Endothelial cell of umbilical vein (primary cell): ENCODE data around the gene PEAK3. TPM values are rescaled to one million over a fixed set of nuclear protein-coding genes. Genes with fewer than 3 reads are reported as not detected.

Experiments
- BruUV-seq: library from RNA; stranded (reverse); fragments of 400-500 nt; replicated peaks from 2 replicates; lab custom pipeline; 2021; lab: Mats Ljungman, UMichigan
- CTCF ChIA-PET: fragments of 300-600, 350-600 bp; sonication (Branson Sonifier 250); formaldehyde crosslinking; loops from one replicate; lab custom pipeline; 2021; ENCODE audit warnings: antibody characterized with exemption, inconsistent platforms; lab: Charles Lee
- POLR2A ChIA-PET: fragments of 300-600, 350-600 bp; sonication (Branson Sonifier 250); formaldehyde crosslinking; loops from one replicate; lab custom pipeline; 2021; ENCODE audit warnings: antibody characterized with exemption, inconsistent platforms; lab: Charles Lee
- DNase-seq: peaks from one replicate; pipeline ENCODE4 v3.0.0-alpha.2; 2011; ENCODE audit warnings: low read depth, low spot score
- FAIRE-seq: peaks from 2 replicates; lab custom pipeline; 2011; peaks lifted over from hg19 to GRCh38; lab: Jason Lieb, UNC
- H2AFZ ChIP-seq: 2 replicates; pipeline ENCODE4 v1.6.0; 2012; ENCODE audit warnings: low read depth, low read length, control low read depth, inconsistent platforms
- H3K27ac ChIP-seq: 2 replicates; pipeline ENCODE4 v1.5.1; 2011; ENCODE audit warnings: low read depth, mild to moderate bottlenecking, control low read depth, low read length, moderate library complexity; ENCODE audit not compliant: insufficient read depth
- H3K27me3 ChIP-seq, 2 experiments: 2 replicates each; pipeline versions ENCODE4 v1.6.0 to v1.6.1; 2011; ENCODE audit warnings: low read length in 2 of 2, mixed read lengths in 1 of 2; ENCODE audit not compliant: control insufficient read depth in 2 of 2, insufficient read depth in 2 of 2
- H3K36me3 ChIP-seq, 2 experiments: 2 replicates in 1 of 2; 3 replicates in 1 of 2; pipeline ENCODE4 v1.5.1; 2011; ENCODE audit warnings: low read length in 2 of 2, mild to moderate bottlenecking in 1 of 2, moderate library complexity in 1 of 2; ENCODE audit not compliant: control insufficient read depth in 2 of 2, insufficient read depth in 2 of 2; ENCODE audit errors: extremely low read depth in 1 of 2
- H3K4me1 ChIP-seq: 3 replicates; pipeline ENCODE4 v1.5.1; 2011; ENCODE audit warnings: mild to moderate bottlenecking, low read length; ENCODE audit not compliant: control insufficient read depth, insufficient read depth; ENCODE audit errors: extremely low read depth
- H3K4me2 ChIP-seq: 2 replicates; pipeline ENCODE4 v1.6.1; 2011; ENCODE audit warnings: low read length, control low read depth, mixed read lengths; ENCODE audit not compliant: insufficient read depth
- H3K4me3 ChIP-seq, 3 experiments: fragments of 200-600 bp in 1 of 3; sonication (generic), shearing (Covaris generic) in 1 of 3; replicated peaks in 1 of 3; 2 replicates each; pipeline ENCODE4 v1.5.1; 2011 to 2016; ENCODE audit warnings: control low read depth in 3 of 3, low read length in 3 of 3, mild to moderate bottlenecking in 2 of 3, inconsistent platforms in 1 of 3, low read depth in 1 of 3, moderate library complexity in 1 of 3; ENCODE audit not compliant: insufficient read depth in 1 of 3
- H3K79me2 ChIP-seq: 2 replicates; pipeline ENCODE4 v1.6.0; 2012; ENCODE audit warnings: low read length, inconsistent platforms; ENCODE audit not compliant: control insufficient read depth, insufficient read depth
- H3K9ac ChIP-seq: replicated peaks from 2 replicates; pipeline ENCODE3; 2011; ENCODE audit warnings: low read length, control low read depth; ENCODE audit not compliant: insufficient read depth; ENCODE audit errors: extremely low read depth
- H3K9me1 ChIP-seq: replicated peaks from 3 replicates; pipeline ENCODE4 v1.6.0; 2011; ENCODE audit warnings: mild to moderate bottlenecking, low read length; ENCODE audit not compliant: control insufficient read depth, insufficient read depth; ENCODE audit errors: extremely low read depth
- H3K9me3 ChIP-seq: replicated peaks from 2 replicates; pipeline ENCODE4 v1.5.1; 2012; ENCODE audit warnings: low read length, inconsistent platforms; ENCODE audit not compliant: control insufficient read depth, insufficient read depth
- H4K20me1 ChIP-seq: replicated peaks from 2 replicates; pipeline ENCODE3; 2011; ENCODE audit warnings: mild to moderate bottlenecking, low read length; ENCODE audit not compliant: control insufficient read depth, insufficient read depth; ENCODE audit errors: extremely low read depth
- EZH2 ChIP-seq: IDR thresholded peaks from 2 replicates; pipeline ENCODE4 v1.6.1; 2012; ENCODE audit warnings: borderline replicate concordance, low read depth, mild to moderate bottlenecking, moderate library complexity, low read length, inconsistent platforms; ENCODE audit not compliant: severe bottlenecking
- FOS ChIP-seq: IDR thresholded peaks from 2 replicates; pipeline ENCODE4 v1.6.1; 2011; ENCODE audit warnings: mild to moderate bottlenecking, low read length, moderate library complexity, borderline replicate concordance; ENCODE audit not compliant: insufficient read depth
- GATA2 ChIP-seq: IDR thresholded peaks from 2 replicates; pipeline ENCODE4 v1.7.0; 2011; ENCODE audit warnings: low read depth, mild to moderate bottlenecking, moderate library complexity, mixed read lengths, low read length; ENCODE audit not compliant: insufficient read length, insufficient read depth
- JUN ChIP-seq: IDR thresholded peaks from 2 replicates; pipeline ENCODE4 v1.6.1; 2011; ENCODE audit warnings: borderline replicate concordance, low read depth; ENCODE audit not compliant: insufficient read length, insufficient read depth
- MYC ChIP-seq: IDR thresholded peaks from one replicate; pipeline ENCODE4 v1.6.1; 2011; ENCODE audit warnings: mild to moderate bottlenecking, low read depth, low read length
- POLR2A ChIP-seq: IDR thresholded peaks from 2 replicates; pipeline ENCODE4 v1.6.1; 2012; ENCODE audit warnings: low read depth, mild to moderate bottlenecking, control low read depth, low read length
- POLR2AphosphoS5 ChIP-seq: IDR thresholded peaks from 2 replicates; pipeline ENCODE4 v1.6.1; 2012; ENCODE audit warnings: low read depth, mild to moderate bottlenecking, control low read depth, low read length, moderate library complexity; ENCODE audit not compliant: insufficient read depth
- dilution Hi-C: fragments of 300-500 bp; cut with MboI; formaldehyde crosslinking; loops from one replicate; pipeline ENCODE4 v1.15.0; 2019; ENCODE audit warnings: low sequenced_read_pairs; ENCODE audit not compliant: extremely low pct_ligation_motif_present
- intact Hi-C: fragments of 100-400 bp; cut with micrococcal nuclease; formaldehyde crosslinking; loops from one replicate; pipeline ENCODE4 v1.10.0; 2022
- polyA plus RNA-seq, 4 experiments: library from polyadenylated mRNA; depleted of rRNA in 3 of 4; stranded (reverse) in 3 of 4; unstranded in 1 of 4; fragments of >200 nt; gene quantifications; 2 replicates each; pipeline versions ENCODE4 v1.2.1 to v1.2.3, GENCODE V29; 2011 to 2012; ENCODE audit warnings: missing spikeins in 1 of 4
- total RNA-seq: library from RNA; stranded (reverse); gene quantifications from 2 replicates; pipeline ENCODE4 v1.2.3, GENCODE V29; 2021
- TF ChIP-seq, protein P1 (sequence below), 2 donors: IDR thresholded peaks; 1 replicate in 1 of 2; 2 replicates in 1 of 2; pipeline ENCODE4 v1.5.1; 2011; ENCODE audit warnings: low read length in 2 of 2, mild to moderate bottlenecking in 2 of 2, moderate library complexity in 2 of 2, control low read depth in 1 of 2, inconsistent platforms in 1 of 2, low read depth in 1 of 2; ENCODE audit not compliant: insufficient read depth in 1 of 2; ENCODE audit errors: extremely low read depth in 1 of 2
- TF ChIP-seq, protein P2 (sequence below): IDR thresholded peaks from 2 replicates; pipeline ENCODE4 v1.6.1; 2011; ENCODE audit not compliant: insufficient read depth, insufficient read length

The PEAK3 gene
- total and polyA plus RNA-seq, 2 donors (not counting 3 experiments of a cell fraction or from before 2014, with no cell fraction given) = 0.03 TPM; not detected in 1

DNA sequence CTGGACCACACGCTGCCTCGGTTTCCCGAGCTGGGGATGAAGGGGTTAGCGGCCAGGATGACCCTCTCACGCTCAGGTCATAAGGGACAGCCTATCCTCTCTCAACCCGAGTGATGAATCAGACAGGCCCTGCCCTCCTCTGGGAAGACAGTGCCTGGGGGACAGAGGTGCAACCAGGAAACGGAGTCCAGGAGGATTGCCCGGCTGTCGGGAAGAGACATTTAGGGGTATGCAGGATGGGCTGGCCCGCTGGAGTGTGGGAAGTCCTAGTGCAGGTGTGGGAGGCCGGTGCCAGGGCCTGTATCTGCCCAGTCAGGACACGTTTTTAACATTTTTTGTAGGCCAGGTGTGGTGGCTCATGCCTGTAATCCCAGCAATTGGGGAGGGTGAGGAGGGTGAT lies 38.1 kb upstream of the PEAK3 start:
- Histone ChIP-seq H3K9me1 (no peaks in the 10 kb centered on the region), H3K9ac (no peak overlapping the region), H4K20me1 (no peaks in the 10 kb centered on the region), H3K4me3 (no peak overlapping the region), H3K27me3 (peaks cover 0 to 2% of the 10 kb centered on the region in 2 experiments), H3K79me2 (peaks cover 4% of the 10 kb centered on the region), H2AFZ (no peak overlapping the region), H3K27ac (no peak overlapping the region), H3K4me2 (no peak overlapping the region), H3K4me1 (no peaks in the 10 kb centered on the region), H3K36me3 (peaks cover 0 to 13% of the 10 kb centered on the region in 2 experiments), H3K9me3 (no peaks in the 10 kb centered on the region)
- no peak for TF ChIP-seq EZH2
- TF ChIP-seq, protein P1, sequence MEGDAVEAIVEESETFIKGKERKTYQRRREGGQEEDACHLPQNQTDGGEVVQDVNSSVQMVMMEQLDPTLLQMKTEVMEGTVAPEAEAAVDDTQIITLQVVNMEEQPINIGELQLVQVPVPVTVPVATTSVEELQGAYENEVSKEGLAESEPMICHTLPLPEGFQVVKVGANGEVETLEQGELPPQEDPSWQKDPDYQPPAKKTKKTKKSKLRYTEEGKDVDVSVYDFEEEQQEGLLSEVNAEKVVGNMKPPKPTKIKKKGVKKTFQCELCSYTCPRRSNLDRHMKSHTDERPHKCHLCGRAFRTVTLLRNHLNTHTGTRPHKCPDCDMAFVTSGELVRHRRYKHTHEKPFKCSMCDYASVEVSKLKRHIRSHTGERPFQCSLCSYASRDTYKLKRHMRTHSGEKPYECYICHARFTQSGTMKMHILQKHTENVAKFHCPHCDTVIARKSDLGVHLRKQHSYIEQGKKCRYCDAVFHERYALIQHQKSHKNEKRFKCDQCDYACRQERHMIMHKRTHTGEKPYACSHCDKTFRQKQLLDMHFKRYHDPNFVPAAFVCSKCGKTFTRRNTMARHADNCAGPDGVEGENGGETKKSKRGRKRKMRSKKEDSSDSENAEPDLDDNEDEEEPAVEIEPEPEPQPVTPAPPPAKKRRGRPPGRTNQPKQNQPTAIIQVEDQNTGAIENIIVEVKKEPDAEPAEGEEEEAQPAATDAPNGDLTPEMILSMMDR (IDR thresholded peaks at IDR 0.05; ENCODE audit: extremely low read depth in 1 of 2, insufficient read depth in 1 of 2, low read depth in 1 of 2, low read length in 2 of 2) = no peak
- no TSS peak for BruUV-seq
- no peak for FAIRE-seq
- ChIA-PET CTCF (no interaction called here), POLR2A (no interaction called here)
- intact Hi-C loops = no loop called here
- no peak for DNase-seq
- dilution Hi-C loops = no loop called here

DNA sequence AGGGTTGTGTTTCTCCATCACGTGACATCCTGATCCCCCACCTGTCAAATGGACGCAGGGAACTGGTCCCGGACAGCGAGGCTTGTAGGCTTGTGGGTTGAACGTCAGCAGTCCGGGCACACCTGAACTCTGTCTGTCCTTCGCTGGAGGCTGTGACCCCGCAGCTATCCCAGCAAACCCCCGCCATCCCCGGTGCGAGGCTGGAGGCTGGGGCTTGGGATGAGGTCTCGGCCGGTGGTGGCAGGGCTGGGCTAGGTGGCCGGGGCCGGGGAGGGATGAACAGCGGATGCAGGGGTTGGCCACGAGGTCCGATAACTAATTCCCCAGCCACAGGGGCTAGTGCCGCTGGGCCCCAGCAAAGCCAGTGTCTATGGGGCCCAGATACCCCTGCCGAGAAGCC lies 37.6 kb upstream of the PEAK3 start:
- Histone ChIP-seq H3K9ac (no peak overlapping the region), H4K20me1 (no peaks in the 10 kb centered on the region), H3K4me3 (no peak overlapping the region), H3K4me2 (no peak overlapping the region), H3K4me1 (no peaks in the 10 kb centered on the region), H3K9me3 (peaks cover 2% of the 10 kb centered on the region), H3K9me1 (no peaks in the 10 kb centered on the region), H3K36me3 (peaks cover 0 to 10% of the 10 kb centered on the region in 2 experiments), H3K79me2 (peaks cover under 1% of the 10 kb centered on the region), H2AFZ (no peak overlapping the region), H3K27ac (no peak overlapping the region), H3K27me3 (peaks cover 0 to 5% of the 10 kb centered on the region in 2 experiments)
- POLR2A ChIA-PET = no interaction called here
- FAIRE-seq = no peak
- CTCF ChIA-PET = no interaction called here
- DNase-seq = no peak
- intact Hi-C loops = loop anchor here (10.0 kb wide), 1 partner anchor 385 kb away; no protein-coding TSS in a partner anchor
- no peak for TF ChIP-seq FOS
- TF ChIP-seq POLR2A = no peak
- no peak for TF ChIP-seq POLR2AphosphoS5
- no peak for TF ChIP-seq EZH2
- TF ChIP-seq, protein P1 (IDR thresholded peaks at IDR 0.05; ENCODE audit: extremely low read depth in 1 of 2, insufficient read depth in 1 of 2, low read depth in 1 of 2, low read length in 2 of 2) = no peak
- no peak for TF ChIP-seq MYC
- TF ChIP-seq JUN = no peak
- TF ChIP-seq, protein P2, sequence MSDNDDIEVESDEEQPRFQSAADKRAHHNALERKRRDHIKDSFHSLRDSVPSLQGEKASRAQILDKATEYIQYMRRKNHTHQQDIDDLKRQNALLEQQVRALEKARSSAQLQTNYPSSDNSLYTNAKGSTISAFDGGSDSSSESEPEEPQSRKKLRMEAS = no peak
- no peak for TF ChIP-seq GATA2
- no TSS peak for BruUV-seq
- dilution Hi-C loops = no loop called here
